Mononuclear cell (primary cell): Measurements from ENCODE around the gene WFDC12. TPM values are rescaled to one million over a fixed set of nuclear protein-coding genes. Genes with fewer than 3 reads are reported as not detected.
"Not testable (repeated sequence)": the region's sequence is repeated elsewhere in the genome, so short reads cannot be mapped to it uniquely, and the experiment has no call there.

ENCODE experiments used
- H3K27me3 ChIP-seq: 2 replicates; pipeline ENCODE4 v1.6.0; 2011; ENCODE audit warnings: low read length, control low read depth; ENCODE audit not compliant: insufficient read depth
- H3K4me1 ChIP-seq: 2 replicates; pipeline ENCODE4 v1.5.1; 2011; ENCODE audit warnings: mild to moderate bottlenecking, low read length, control low read depth; ENCODE audit not compliant: insufficient read depth
- H3K4me3 ChIP-seq: 2 replicates; pipeline ENCODE4 v1.5.1; 2011; ENCODE audit warnings: mild to moderate bottlenecking, low read length, moderate library complexity
- H3K9me3 ChIP-seq: 2 replicates; pipeline ENCODE4 v1.5.1; 2011; ENCODE audit warnings: low read depth, mild to moderate bottlenecking, control low read depth, low read length
- total RNA-seq: library from RNA; depleted of rRNA; stranded (reverse); fragments of >200 nt; gene quantifications from one replicate; pipeline ENCODE4 v1.2.3, GENCODE V29; 2012

WFDC12 gene, protein sequence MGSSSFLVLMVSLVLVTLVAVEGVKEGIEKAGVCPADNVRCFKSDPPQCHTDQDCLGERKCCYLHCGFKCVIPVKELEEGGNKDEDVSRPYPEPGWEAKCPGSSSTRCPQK
- total RNA-seq = not detected

DNA sequence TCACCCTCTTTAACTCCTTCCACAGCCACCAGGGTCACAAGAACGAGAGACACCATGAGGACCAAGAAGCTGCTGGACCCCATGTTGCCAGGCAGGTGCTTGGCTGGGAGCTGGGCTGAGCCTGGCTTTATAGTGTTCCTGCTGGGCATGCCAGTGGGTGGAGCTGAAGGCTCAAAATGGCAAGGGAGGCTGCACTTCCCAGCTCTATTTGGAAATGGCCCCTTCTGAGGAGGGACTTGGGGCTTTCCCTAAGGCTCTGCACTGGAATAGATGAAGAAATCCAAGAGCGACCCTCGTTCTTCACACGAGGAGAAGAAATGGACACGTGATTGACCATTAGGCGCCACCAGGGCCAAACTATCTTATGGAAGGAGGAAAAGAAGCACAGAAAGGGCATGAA is at the start of gene WFDC12:
WFDC12 (minus strand) TSS at position 101 of the 400 bp plus-strand sequence; CDS start at position 83, 18 bp downstream.
- Histone ChIP-seq H3K4me3 (no peak within 1 kb of the TSS), H3K27me3 (peaks cover 17% of the 10 kb centered on the region), H3K4me1 (no peaks in the 10 kb centered on the region), H3K9me3 (no peaks in the 10 kb centered on the region)

DNA sequence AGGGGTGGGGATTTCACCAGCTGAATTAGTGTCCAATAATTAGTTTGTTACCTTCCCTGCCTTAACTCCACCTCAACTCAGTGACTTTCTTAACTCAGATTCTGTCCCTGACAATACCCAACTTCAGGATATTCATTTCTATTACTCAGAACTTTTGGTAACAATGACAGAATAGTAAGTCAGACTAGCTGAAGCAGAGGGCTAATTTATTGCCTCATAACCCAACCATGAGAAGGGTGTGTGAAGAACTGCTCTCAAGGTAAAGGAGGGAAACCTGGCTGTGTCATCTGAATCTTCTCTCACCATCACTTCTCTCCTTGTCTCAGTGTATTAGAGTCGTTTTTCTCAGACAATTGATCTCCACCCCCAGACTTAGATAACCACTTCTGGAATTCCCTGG is 49.3 kb upstream of the WFDC12 start:
- H3K9me3 ChIP-seq = no peaks in the 10 kb centered on the region
- H3K27me3 ChIP-seq = peaks cover 9% of the 10 kb centered on the region
- H3K4me1 ChIP-seq = peaks cover under 1% of the 10 kb centered on the region
- H3K4me3 ChIP-seq = no peak overlapping the region

DNA sequence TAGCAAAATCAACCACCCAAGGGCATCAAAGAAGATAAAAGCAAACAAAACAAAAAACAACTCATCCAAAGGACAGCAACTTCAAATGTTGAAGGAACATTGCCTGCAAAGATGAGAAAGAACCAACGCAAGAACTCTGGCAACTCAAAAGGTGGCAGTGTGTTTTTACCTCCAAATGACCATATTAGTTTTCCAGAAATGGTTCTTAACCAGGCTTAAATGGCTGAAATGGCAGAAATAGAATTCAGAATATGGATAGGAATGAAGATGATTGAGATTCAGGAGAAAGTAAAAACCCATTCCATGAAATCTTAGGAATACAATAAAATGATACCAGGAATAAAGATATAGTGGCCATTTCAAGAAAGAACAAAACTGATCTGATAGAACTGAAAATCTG is 40.6 kb upstream of the WFDC12 start:
- Histone ChIP-seq H3K27me3 (peaks cover 48% of the 10 kb centered on the region), H3K4me3 (no peak overlapping the region)

DNA sequence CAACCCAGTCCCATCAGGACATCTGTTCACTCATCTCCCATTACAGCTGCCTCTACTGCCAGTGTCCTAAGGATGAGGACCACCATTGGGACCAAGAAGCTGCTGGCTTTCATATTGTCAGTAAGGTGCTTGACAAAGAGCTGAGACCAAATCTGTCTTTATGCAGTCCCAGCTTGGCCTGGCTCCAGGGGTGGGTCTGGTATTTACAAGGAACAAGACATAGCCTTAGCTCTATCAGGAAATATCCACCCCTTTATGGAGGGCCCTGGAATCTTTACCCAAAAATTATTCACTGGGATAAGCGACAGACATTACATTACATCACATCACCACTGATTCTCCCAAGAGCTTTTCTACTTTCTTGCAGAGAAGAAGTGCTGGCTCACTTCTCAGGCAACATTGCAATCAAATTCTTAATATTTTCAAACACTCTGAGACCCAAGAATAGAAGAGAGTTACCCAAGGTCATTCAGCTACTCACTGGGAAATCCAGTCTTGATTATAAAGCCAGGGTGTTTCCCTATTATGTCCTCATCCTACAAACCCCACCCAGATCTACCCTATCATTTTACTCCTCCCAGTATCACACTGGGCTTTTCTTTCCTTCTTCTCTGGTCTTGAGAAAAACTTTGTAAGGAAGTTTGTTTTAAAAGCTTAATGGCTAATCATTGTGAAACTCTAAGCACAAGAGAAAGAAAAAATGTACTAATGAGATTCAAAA is 39.0 kb upstream of the WFDC12 start:
- Histone ChIP-seq H3K4me1 (no peaks in the 10 kb centered on the region), H3K27me3 (peaks cover 43% of the 10 kb centered on the region), H3K4me3 (no peak overlapping the region), H3K9me3 (peaks cover 17% of the 10 kb centered on the region)

More for the DNA sequence above, 40.6 kb upstream of the WFDC12 start:
- no peaks in the 10 kb centered on the region for H3K9me3 ChIP-seq
- H3K4me1 ChIP-seq = no peaks in the 10 kb centered on the region

DNA sequence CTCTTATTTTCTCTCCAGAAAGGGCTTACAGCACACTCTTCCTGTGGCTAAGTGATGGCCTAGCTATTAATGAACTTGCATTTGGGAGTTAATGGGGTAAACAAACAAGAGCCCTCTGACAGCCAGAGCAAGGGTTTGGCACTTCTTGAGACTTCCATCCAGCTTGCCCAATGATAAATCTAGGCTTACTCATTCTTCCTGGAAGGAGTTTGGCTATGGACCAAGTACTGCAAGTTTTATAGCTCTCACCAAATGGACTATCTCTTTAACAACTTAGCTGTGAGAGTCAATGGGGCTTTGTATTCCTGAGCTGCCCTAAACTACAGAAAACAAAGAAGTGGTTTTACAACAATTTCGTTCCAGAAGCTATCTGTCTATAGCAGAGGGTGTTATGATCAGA is 33.7 kb upstream of the WFDC12 start:
- Histone ChIP-seq H3K4me3 (no peak overlapping the region), H3K4me1 (peaks cover 20% of the 10 kb centered on the region), H3K27me3 (peaks cover 20% of the 10 kb centered on the region), H3K9me3 (peaks cover 18% of the 10 kb centered on the region)

DNA sequence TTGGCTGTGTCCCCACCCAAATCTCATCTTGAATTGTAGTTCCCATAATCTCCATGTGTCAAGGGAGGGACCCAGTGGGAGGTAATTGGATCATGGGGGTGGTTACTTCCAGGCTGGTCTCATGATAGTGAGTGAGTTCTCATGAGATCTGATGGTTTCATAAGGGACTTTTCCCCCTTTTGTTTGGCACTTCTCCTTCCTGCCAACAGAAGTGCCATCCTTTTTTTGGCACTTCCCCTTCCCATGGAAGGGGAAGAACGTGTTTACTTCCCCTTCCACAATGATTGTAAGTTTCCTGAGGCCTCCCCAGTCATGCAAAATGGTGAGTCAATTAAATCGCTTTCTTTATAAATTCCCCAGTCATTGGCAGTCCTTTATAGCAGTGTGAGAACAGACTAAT is 32.4 kb upstream of the WFDC12 start:
- Histone ChIP-seq H3K4me3 (no peak overlapping the region), H3K27me3 (peaks cover 14% of the 10 kb centered on the region), H3K9me3 (peaks cover 18% of the 10 kb centered on the region), H3K4me1 (peaks cover 21% of the 10 kb centered on the region)

DNA sequence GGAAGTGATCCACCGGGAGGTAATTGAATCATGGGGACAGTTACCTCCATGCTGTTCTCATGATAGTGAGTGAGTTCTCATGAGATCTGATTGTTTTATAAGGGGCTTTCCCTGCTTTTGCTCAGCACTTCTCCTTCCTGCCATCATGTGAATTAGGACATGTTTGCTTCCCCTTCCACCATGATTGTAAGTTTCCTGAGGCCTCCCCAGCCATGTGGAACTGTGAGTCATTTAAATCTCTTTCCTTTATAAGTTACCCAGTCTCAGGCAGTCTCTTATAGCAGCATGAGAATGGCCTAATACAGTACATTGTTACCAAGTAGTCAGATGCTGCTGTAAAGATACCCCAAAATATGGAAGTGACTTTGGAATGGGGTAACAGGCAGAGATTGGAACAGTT is 30.5 kb upstream of the WFDC12 start:
- not testable (repeated sequence) for H3K4me3 ChIP-seq, H3K27me3 ChIP-seq
- peaks cover 21% of the 10 kb centered on the region for H3K4me1 ChIP-seq
- peaks cover 17% of the 10 kb centered on the region for H3K9me3 ChIP-seq

DNA sequence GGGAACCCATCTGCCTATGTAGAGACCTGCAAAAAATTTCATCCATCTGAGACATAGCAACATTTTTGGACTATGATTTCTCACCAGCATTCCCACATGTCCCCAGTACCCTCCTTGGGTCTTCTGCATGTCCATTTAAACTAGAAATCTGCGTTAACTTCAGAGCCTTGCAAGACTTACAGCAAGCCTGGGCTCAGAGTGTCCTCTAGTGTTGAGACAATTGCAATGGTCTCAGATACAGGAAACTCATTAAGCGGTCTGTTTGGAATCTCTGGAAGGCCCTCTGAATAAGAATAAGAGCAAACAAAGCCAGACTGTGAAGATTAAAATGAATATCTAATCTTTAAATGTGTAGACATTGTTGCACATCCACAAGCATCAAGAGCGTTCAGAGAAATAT is 29.9 kb upstream of the WFDC12 start:
- peaks cover 21% of the 10 kb centered on the region for H3K4me1 ChIP-seq
- no peak overlapping the region for H3K4me3 ChIP-seq
- H3K9me3 ChIP-seq = peaks cover 11% of the 10 kb centered on the region
- H3K27me3 ChIP-seq = no peaks in the 10 kb centered on the region

DNA sequence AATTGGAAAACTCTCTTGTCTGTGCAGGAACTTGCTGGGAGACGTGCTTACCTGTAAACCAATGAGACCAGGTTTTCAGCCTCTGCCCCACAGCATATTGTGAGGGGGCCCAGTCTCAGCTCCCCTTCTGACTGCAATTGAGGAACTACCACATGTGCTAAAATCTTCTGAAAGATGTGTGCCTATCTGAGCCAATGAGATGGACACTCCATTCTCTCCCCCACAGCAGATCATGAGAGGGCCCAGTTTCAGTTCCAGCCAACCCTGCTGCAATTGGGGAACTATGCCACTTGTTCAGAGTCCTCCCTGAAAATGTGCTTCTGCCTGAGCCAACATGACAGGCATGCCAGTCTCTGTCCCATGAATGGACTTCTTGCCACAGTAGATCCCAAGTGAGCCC is 29.5 kb upstream of the WFDC12 start:
- Histone ChIP-seq H3K9me3 (peaks cover 6% of the 10 kb centered on the region), H3K4me1 (peaks cover 21% of the 10 kb centered on the region), H3K27me3 (no peaks in the 10 kb centered on the region), H3K4me3 (no peak overlapping the region)

DNA sequence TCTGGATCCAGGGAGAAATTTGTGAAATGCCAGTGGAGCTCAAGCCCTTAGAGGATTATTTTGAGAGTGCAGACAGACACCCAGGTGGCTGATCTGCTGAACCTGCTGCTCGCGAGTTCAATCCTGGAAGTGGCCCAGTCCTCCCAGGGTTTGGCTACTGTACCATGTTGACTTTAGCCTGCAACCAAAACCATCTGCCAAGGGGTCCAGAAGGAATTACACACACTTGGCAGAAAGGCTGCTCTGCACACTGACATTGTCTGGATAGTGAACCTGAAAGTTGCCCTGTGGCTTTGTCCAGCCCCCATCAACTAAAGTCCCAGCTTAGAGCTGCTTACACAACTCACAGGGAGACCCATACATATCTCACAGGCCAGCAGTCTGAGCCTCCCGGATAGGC is 28.9 kb upstream of the WFDC12 start:
- Histone ChIP-seq H3K4me3 (no peak overlapping the region), H3K27me3 (no peaks in the 10 kb centered on the region), H3K9me3 (peaks cover under 1% of the 10 kb centered on the region), H3K4me1 (peaks cover 21% of the 10 kb centered on the region)

DNA sequence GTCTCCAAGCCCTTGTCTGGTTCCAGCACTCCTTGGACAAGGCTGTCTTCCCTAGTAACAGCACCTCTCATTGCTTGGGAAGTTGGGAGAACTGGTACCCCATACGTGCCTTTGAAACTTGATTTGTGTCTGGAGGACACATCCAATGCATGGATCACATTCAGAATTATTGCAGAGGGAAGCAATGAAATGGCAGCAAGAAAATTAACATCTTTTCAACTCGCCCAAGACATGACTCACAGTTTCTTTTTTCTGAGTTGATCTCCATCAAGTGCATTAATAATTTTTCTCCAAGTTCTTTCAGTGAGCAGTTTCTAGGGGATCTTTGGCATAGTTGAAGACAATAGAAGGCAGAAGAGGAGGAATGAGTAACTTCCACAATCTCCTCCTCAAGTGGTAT is 28.1 kb upstream of the WFDC12 start:
- Histone ChIP-seq H3K27me3 (peaks cover 4% of the 10 kb centered on the region), H3K4me1 (peaks cover 21% of the 10 kb centered on the region), H3K4me3 (no peak overlapping the region), H3K9me3 (no peaks in the 10 kb centered on the region)

DNA sequence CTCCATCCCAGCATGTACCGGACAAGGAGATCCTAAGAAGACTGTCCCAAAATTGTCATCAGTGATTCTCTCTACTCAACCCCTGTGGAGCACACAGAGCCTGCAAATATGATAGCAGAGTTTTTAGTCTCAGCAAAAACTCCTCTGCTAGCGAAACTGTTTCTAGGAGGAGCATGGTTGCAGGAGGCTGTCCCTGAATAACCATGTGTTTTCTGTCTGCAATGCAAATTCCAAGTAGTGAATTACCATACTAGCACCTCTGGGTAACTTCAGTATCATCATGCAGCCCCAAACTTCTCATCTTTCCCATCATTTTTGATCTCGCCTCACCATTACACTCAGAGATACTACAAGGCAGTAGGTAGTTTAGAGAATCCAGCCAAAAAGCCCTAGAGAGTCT is 24.8 kb upstream of the WFDC12 start:
- H3K9me3 ChIP-seq = no peaks in the 10 kb centered on the region
- H3K27me3 ChIP-seq = peaks cover 23% of the 10 kb centered on the region
- H3K4me1 ChIP-seq = peaks cover 13% of the 10 kb centered on the region
- no peak overlapping the region for H3K4me3 ChIP-seq

DNA sequence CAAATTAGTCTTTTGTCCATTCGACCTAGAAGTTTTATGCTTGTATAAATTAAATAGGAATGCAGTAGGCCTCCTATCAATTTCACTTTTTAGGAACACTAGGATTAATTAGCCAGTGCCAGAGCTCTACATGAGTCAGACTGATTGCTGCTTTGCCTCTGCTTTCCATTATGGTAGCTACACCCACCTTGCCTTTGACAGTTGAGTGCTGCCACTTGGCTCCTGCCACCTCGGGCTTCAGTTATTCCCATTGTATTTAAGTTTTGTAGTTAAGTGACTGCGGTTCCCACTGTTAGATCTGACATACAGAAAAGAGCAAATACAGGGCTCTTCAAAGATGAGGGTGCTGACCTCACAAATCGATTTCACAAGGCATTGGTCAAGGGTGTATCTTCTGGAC is 16.6 kb upstream of the WFDC12 start:
- Histone ChIP-seq H3K9me3 (no peaks in the 10 kb centered on the region), H3K4me1 (no peaks in the 10 kb centered on the region), H3K27me3 (peaks cover 16% of the 10 kb centered on the region), H3K4me3 (no peak overlapping the region)

DNA sequence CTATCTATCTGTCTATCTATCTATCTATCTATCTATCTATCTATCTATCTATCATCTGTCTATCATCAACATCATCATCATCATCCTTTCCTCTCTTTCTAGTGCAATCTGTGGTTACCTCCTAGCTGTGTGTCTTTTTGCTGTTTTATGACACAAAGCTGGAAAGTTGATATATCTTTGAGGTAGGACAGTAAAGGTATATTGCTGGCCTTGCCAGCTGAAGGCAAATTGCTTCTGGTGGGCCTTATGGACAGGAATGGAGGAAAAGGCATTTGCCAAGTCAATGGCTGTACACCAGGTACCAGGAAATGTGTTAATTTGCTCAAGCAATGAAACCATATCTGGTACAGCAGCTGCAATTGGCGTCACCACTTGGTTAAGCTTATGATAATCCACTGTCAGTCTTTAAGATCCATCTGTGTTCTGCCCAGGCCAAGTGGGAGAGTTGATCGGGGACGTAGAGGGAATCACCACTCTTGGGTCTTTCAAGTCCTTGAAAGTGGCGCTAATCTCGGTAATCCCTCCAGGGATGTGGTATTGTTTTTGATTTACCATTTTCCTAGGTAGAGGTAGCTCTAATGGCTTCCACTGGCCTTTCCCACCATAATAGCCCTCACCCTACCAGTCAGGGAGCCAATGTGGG is 15.6 kb upstream of the WFDC12 start:
- not testable (repeated sequence) for H3K4me3 ChIP-seq, H3K4me1 ChIP-seq, H3K9me3 ChIP-seq
- peaks cover 14% of the 10 kb centered on the region for H3K27me3 ChIP-seq

DNA sequence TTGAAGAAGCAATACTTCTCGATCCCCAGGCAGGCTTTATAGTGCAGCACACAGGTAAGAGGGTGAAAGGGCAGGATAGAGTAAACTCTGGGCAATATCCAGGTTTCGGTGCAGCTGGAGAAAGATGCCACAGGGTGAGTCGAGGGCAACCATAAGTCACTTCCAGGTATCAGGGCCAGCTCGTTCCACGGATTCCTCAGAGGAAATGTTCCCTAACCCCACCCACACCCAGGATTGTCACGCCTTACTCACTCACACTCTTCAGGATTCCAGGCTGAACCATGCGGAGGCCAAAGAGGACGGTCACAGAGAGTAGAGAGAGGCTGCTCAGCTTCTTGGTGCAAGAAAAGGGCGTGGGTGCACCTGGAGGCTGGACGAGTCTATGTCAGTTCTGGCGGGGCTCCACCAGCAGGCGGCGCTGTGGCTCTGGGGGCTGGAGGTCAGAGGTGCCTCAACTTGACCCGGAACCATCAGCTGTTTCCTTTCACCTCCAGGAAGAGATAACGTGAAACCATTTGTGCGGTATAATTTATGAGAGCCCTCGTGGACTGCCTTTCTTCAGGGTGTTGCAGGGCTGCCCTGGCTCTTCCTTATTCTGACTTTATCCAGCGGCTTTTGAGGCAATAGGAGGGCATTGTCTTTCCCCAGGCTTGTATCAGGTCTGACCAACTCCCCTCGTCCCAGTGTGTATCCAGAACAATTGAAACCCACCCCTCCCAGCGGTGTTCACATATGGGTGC is 14.5 kb upstream of the WFDC12 start:
- Histone ChIP-seq H3K4me3 (no peak overlapping the region), H3K9me3 (no peaks in the 10 kb centered on the region), H3K27me3 (peaks cover 14% of the 10 kb centered on the region), H3K4me1 (no peaks in the 10 kb centered on the region)
